GM18873 (cell line): ENCODE measurements around the gene ELMO1.
"Not testable (repeated sequence)": the region's sequence is repeated elsewhere in the genome, so short reads cannot be mapped to it uniquely, and the experiment has no call there.

ENCODE experiments used
- ATAC-seq: cut with Tn5 transposase; IDR thresholded peaks from one replicate; pipeline ENCODE4 v1.9.1; 2021; ENCODE audit warnings: mild to moderate bottlenecking, moderate library complexity, moderate number of reproducible peaks; ENCODE audit not compliant: unreplicated experiment, low FRiP score

The ELMO1 gene

GRCh38 chr7:36973534-36973933, 475.1 kb downstream of the ELMO1 start:
- not testable (repeated sequence) for ATAC-seq

- no peak for ATAC-seq
Observed at GRCh38 chr7:36972140-36972518, 476.5 kb downstream of the ELMO1 start.

- no peak for ATAC-seq
Observed at GRCh38 chr7:36971515-36972139, 477.0 kb downstream of the ELMO1 start.

- no peak for ATAC-seq
Observed at GRCh38 chr7:36970551-36971514, 477.8 kb downstream of the ELMO1 start.

DNA sequence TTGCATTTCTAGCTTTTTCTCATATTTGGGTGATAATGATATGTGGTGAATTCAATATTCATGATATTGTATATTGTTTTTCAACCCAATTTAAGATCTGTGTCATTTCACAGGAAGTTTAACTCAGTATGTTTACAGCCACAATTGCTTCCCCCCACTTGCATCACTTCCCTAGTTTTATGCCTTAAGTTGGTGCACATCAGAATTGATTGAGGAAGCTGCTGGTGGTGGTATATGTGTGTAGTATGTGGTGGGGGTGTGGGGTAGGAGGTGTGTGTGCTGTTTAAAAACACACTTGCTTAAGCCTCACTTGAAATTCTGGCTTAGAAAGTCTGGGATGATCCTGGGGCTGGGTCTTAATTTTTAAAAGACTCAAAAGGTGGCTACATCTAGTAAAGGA, 479.3 kb downstream of the ELMO1 start:
- ATAC-seq, result no peak

DNA sequence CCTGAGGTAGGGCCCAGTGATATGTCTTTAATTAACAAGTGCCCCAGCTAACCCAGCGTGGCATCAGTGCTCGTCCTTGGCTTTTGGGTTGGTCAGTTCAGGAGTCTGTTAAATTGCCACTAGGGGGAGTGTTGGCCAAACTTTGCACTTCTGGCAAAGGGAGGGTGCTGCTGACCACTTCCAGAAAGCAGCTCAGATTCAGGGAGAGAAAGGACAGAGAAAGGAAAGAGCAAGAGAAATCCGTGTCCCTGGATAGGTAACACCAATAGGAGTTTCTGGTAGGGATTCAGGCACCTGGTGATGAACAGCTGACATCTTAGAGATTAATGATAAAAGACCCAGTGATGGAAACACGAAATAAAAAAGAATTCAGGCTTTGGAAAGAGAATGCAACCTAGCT, 481.3 kb downstream of the ELMO1 start:
- peak; percentile 63 for ATAC-seq

DNA sequence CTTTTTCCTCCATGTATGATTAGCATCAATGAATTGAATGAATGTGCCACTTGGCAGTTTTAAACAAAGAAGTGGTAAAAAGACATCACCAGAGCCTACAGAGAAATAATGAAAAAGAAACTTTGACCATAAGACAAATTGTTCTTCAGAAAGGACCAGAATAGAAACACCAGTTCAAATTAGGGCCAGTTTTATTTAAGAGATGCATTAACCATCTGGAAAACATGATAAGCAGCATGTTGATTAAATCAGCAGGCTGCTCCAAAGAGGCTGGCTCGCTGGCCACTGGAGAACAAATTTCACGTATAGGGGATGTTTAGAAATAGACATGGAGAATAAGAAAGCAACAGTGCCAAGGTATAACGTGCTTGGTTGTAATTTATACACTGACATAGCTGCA, 482.0 kb downstream of the ELMO1 start:
- no peak for ATAC-seq

GRCh38 chr7:36966039-36966438, 482.6 kb downstream of the ELMO1 start:
- ATAC-seq, result no peak

- no peak for ATAC-seq
Observed at GRCh38 chr7:36965625-36966024, 483.0 kb downstream of the ELMO1 start.

DNA sequence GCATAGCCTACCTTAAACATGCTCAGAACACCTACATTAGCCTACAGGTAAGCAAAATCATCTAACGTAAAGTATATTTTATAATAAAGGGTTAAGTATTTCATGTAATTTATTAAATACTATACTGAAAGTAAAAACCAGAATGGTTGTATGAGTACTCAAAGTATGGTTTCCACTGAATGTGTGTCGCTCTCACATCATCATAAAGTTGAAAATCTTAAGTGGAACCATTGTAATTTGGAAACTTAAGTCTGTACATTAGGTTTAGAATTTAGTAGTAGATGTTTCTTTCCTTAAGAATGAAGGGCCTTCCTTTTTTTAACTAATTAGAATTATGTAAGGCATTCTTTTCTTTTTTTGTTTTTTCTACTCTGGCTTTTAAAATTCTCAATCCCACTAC, 484.4 kb downstream of the ELMO1 start:
- no peak for ATAC-seq

DNA sequence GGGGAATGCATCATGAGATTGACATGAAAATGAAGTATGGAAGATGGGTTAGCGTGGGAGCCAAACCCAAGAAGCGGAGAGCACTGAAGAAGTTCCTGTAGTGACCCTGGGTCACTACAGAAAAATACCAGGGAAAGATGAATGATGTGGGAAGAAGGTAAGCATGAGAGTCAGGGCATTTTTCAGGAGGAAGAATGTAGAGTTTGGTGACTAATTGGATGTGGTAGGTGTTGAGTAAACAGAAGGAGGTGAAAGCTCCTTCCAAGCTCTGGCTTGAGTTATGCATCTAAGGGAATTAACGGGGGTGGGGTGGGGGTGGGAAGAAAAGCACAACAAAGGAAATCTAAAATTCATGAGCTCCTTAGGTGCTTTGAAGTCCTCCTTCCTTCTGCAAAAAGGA, 486.3 kb downstream of the ELMO1 start:
- no peak for ATAC-seq

GRCh38 chr7:36961693-36962092, 487.0 kb downstream of the ELMO1 start:
- no peak for ATAC-seq

DNA sequence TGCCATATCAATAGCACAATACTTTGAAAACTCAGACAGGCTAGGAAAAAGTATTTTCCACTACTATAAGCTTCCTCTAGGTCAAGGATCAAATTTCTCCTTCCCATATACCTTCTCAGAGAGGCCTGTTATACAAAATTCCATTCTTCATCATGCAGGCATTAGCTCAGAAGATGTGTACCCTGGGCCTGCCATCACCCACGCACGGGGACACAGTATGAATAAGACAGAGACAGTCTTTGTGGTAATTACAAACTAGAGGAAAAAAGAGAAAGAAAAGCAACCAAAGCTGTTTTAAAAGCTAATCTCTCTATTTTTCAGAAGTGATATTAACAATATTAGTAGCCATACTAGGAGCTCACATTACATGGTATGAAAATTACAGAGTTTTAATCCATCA, 487.6 kb downstream of the ELMO1 start:
- no peak for ATAC-seq

- no peak for ATAC-seq
Observed at GRCh38 chr7:36960105-36960504, 488.6 kb downstream of the ELMO1 start.

GRCh38 chr7:36958111-36958733, 490.4 kb downstream of the ELMO1 start:
- ATAC-seq, result no peak

DNA sequence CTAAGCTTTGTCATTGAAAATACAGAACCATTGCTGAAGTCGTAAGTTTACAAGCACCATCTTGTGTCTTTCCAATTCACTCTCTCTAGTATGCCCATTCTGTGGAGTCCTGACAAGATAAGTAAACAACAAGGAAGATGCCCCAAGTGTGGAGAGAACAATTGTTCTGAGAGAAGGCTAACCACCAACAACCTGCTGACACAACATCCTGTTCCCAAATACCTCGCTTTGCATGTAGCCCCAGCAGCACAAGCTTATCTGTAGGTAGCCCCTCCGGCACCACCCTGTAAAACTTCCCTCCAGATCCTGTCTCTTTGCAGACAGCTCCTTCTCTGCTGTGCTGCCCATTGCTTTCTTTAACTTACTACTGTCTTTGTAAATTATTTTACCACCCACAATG, 491.0 kb downstream of the ELMO1 start:
- ATAC-seq, result no peak

DNA sequence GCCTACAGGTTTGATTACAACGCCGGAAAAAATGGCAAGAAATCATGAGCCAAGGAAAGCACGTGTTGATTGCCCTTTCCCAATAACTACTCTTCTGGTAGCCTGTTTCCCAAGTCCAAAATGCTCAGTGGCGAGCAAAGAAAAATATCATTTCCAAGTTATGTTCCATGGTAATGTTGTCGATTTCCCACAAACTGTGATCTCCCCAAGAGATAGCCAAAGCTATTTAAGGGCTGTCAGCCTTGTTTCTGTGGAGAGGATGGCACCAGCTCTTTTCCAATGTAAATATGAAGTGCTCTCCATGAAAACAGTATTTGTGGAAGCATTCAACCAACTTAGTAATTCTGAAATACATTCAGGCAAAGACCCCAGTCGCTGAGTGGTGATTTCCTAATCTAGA, 491.9 kb downstream of the ELMO1 start:
- ATAC-seq, result no peak

DNA sequence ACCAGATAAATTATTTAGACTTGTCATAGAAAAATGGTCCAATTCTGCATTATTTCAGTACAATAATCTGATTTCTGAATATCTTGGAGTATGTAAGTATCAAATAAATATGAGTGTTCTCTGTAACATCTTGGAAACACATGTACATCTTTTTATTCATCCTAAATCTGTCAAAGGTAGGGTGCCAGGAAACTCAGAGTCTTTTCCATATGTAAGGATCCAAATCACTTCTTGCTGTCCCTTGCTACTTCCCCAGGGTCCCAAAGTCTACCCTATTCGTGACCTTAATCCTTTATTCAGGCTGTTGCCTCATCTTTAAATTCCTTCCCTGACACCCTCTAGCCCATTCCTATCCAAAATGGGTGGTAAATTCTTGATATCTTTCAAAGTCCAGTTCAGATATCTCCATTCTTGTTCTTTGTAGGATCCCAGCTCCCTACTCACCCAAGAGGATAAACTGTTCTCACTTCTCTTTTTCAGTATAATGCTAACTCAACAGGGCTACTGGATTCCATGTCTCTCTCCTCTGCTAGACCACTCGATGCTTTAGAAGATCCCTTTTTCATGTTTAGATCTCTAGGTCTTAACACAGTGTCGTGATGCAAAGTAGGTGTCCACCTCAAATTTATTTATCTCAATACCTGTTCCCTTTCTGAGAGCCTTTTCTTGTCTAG, 493.1 kb downstream of the ELMO1 start:
- no peak for ATAC-seq

DNA sequence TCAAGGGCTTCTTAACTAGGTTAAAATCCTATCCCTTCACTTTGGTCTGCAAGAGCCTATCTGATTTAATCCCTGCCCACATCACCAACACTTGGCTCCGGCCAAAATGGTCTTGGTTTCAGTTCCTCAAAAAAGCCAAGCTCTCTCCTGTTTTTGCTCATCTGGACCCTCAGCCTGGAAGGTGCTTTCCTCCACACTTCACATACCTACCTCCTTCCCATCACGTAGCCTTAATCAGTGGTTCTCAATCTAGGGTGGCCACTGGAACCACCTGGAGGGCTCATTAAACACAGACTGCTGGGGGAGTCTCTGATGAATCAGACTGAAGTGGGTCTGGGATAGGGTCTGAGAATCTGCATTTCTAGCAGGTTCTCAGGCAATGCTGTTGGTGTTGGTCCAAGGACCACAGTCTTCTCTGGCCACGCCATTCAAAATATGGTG, 497.4 kb downstream of the ELMO1 start:
- ATAC-seq, result peak; percentile 95

GRCh38 chr7:36949711-36950600, 498.7 kb downstream of the ELMO1 start:
- no peak for ATAC-seq
